K562 (cell line): ENCODE data around the gene STX2. TPM values are rescaled to one million over a fixed set of nuclear protein-coding genes. Genes with fewer than 3 reads are reported as not detected.
A peak's percentile ranks its signal among the peaks of the same experiment; 100 is the strongest.

ENCODE experiments used
- ASH1L ChIP-seq: fragments of 450-650 bp; IDR thresholded peaks from 2 replicates; pipeline ENCODE4 v1.6.1; 2018; ENCODE audit warnings: borderline replicate concordance, mild to moderate bottlenecking, low read depth; ENCODE audit not compliant: partially characterized antibody
- ATF1 ChIP-seq, 2 experiments: fragments of 450-650 bp in 1 of 2; IDR thresholded peaks; 2 replicates each; pipeline ENCODE4 v1.6.1; 2016; ENCODE audit warnings: missing compliant biosample characterization in 1 of 2, missing genetic modification characterization in 1 of 2
- JUNB ChIP-seq: fragments of 450-650 bp; formaldehyde crosslinking; conservative IDR thresholded peaks from 2 replicates; pipeline ENCODE4 v1.4.0; 2020; ENCODE audit warnings: mild to moderate bottlenecking
- NCOA2 ChIP-seq, 2 experiments: fragments of 450-650 bp; IDR thresholded peaks; 2 replicates each; pipeline ENCODE4 v1.6.1; 2018; ENCODE audit warnings: mild to moderate bottlenecking in 2 of 2, moderate library complexity in 1 of 2; ENCODE audit not compliant: partially characterized antibody in 2 of 2
- PPARD ChIP-seq: fragments of 250-450 bp; sonication (Bioruptor Pico); IDR thresholded peaks from 2 replicates; pipeline ENCODE4 v1.8.0; 2022; ENCODE audit warnings: inconsistent platforms, mild to moderate bottlenecking, moderate library complexity
- SMARCA5 ChIP-seq: fragments of 450-650 bp; IDR thresholded peaks from 2 replicates; pipeline ENCODE4 v1.6.1; 2016
- STAT5B ChIP-seq: fragments of 250-450 bp; sonication (Bioruptor Pico); IDR thresholded peaks from 2 replicates; pipeline ENCODE4 v1.8.0; 2021; ENCODE audit warnings: mild to moderate bottlenecking, inconsistent platforms
- TEAD2 ChIP-seq: fragments of 450-650 bp; IDR thresholded peaks from 2 replicates; pipeline ENCODE4 v1.6.1; 2016; ENCODE audit warnings: missing genetic modification characterization, control low read depth, missing compliant biosample characterization
- ZBTB40 ChIP-seq, 2 experiments: fragments of 450-650 bp in 1 of 2; sonication (generic) in 1 of 2; formaldehyde crosslinking in 1 of 2; IDR thresholded peaks; 2 replicates each; pipeline versions ENCODE4 v1.7.1 to v1.9.0; 2016 to 2022; ENCODE audit warnings: inconsistent platforms in 1 of 2, mild to moderate bottlenecking in 1 of 2, missing genetic modification reagents in 1 of 2
- ZFP91 ChIP-seq: sonication (generic); formaldehyde crosslinking; IDR thresholded peaks from 2 replicates; pipeline ENCODE4 v1.8.0; 2022; ENCODE audit warnings: mild to moderate bottlenecking, missing genetic modification reagents
- ZNF175 ChIP-seq: fragments of 200-800 bp; sonication (Bioruptor generic); IDR thresholded peaks from 2 replicates; pipeline ENCODE4 v1.6.1; 2016; ENCODE audit warnings: low read depth, mild to moderate bottlenecking, missing genetic modification characterization, missing compliant biosample characterization
- ZNF644 ChIP-seq: fragments of 200-800 bp; sonication (Bioruptor generic); IDR thresholded peaks from 2 replicates; pipeline ENCODE4 v1.6.1; 2016; ENCODE audit warnings: low read depth, missing genetic modification characterization, missing compliant biosample characterization
- ZNF699 ChIP-seq: fragments of 250-450 bp; sonication (Bioruptor Pico); IDR thresholded peaks from 2 replicates; pipeline ENCODE4 v1.8.0; 2021; ENCODE audit warnings: mild to moderate bottlenecking, moderate library complexity; ENCODE audit not compliant: insufficient replicate concordance
- polyA plus RNA-seq, 8 experiments: library from polyadenylated mRNA; depleted of rRNA in 4 of 8; stranded (reverse) in 5 of 8; unstranded in 3 of 8; fragments of >200 nt; fragmentation: Nextera tagmentation in 2 of 8; fragmentation: Illumina TruSeq in 1 of 8; extraction: Ambion mirVana in 2 of 8; extraction: Trizol in 1 of 8; gene quantifications; 2 replicates each; pipeline versions ENCODE4 v1.2.1 to v1.2.3, GENCODE V29; 2011 to 2014; ENCODE audit warnings: inconsistent platforms in 1 of 8, missing spikeins in 1 of 8
- total RNA-seq, 7 experiments: library from RNA; depleted of rRNA in 6 of 7; stranded (reverse); fragments of >200 nt in 6 of 7; fragmentation: Illumina TruSeq in 2 of 7; extraction: Trizol in 2 of 7; gene quantifications; 2 replicates each; pipeline versions ENCODE4 v1.2.1 to v1.2.3, GENCODE V29; 2011 to 2021; ENCODE audit warnings: low replicate concordance in 1 of 7
- TF ChIP-seq, protein P1 (sequence below): sonication (generic); formaldehyde crosslinking; IDR thresholded peaks from 2 replicates; pipeline ENCODE4 v1.8.0; 2022; ENCODE audit warnings: mild to moderate bottlenecking, missing genetic modification reagents, borderline replicate concordance

Gene STX2
- total and polyA plus RNA-seq, 9 of the 15 experiments (the other 6 are each of a cell fraction or from before 2014, with no cell fraction given) = 22.2 to 54.6 (median 30.8) TPM

GRCh38 chr12:130764475-130765185 is 74.4 kb downstream of the STX2 start (continued):
- TF ChIP-seq, protein P1, sequence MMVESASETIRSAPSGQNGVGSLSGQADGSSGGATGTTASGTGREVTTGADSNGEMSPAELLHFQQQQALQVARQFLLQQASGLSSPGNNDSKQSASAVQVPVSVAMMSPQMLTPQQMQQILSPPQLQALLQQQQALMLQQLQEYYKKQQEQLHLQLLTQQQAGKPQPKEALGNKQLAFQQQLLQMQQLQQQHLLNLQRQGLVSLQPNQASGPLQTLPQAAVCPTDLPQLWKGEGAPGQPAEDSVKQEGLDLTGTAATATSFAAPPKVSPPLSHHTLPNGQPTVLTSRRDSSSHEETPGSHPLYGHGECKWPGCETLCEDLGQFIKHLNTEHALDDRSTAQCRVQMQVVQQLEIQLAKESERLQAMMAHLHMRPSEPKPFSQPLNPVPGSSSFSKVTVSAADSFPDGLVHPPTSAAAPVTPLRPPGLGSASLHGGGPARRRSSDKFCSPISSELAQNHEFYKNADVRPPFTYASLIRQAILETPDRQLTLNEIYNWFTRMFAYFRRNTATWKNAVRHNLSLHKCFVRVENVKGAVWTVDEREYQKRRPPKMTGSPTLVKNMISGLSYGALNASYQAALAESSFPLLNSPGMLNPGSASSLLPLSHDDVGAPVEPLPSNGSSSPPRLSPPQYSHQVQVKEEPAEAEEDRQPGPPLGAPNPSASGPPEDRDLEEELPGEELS (CRISPR knock-in tag) = peak; percentile 82
- TF ChIP-seq ZNF644 (tag) = no peak
- peak; percentile 99 for TF ChIP-seq JUNB (CRISPR knock-in tag)
- TF ChIP-seq STAT5B = no peak
- no peak for TF ChIP-seq NCOA2 (IDR thresholded peaks at IDR 0.05; ENCODE audit: partially characterized antibody in 2 of 2)
- peak; percentile 81 for TF ChIP-seq ATF1 (CRISPR knock-in tag; IDR thresholded peaks at IDR 0.05)
- peak; percentile 99 for TF ChIP-seq ATF1 (tag; IDR thresholded peaks at IDR 0.05)
- peak; percentile 79; the same call in 1 of the 2 replicates for TF ChIP-seq SMARCA5
- TF ChIP-seq ASH1L = no peak
- no peak for TF ChIP-seq ZNF175
- TF ChIP-seq PPARD = no peak
- no peak; the same call in 1 of the 2 replicates for TF ChIP-seq ZFP91 (CRISPR knock-in tag)
- no peak for TF ChIP-seq ZNF699
- TF ChIP-seq TEAD2 (tag) = no peak
- TF ChIP-seq ZBTB40 (IDR thresholded peaks at IDR 0.05) = no peak
- TF ChIP-seq ZBTB40 (CRISPR knock-in tag; IDR thresholded peaks at IDR 0.05) = no peak
